Measurements from ENCODE around the gene LCN15. TPM values are rescaled to one million over a fixed set of nuclear protein-coding genes. Genes with fewer than 3 reads are reported as not detected.

Gene LCN15
- total and polyA plus RNA-seq, 10 of the 15 experiments (the other 5 are each of a cell fraction or from before 2014, with no cell fraction given) = 0.37 to 0.50 TPM; not detected in 8

DNA sequence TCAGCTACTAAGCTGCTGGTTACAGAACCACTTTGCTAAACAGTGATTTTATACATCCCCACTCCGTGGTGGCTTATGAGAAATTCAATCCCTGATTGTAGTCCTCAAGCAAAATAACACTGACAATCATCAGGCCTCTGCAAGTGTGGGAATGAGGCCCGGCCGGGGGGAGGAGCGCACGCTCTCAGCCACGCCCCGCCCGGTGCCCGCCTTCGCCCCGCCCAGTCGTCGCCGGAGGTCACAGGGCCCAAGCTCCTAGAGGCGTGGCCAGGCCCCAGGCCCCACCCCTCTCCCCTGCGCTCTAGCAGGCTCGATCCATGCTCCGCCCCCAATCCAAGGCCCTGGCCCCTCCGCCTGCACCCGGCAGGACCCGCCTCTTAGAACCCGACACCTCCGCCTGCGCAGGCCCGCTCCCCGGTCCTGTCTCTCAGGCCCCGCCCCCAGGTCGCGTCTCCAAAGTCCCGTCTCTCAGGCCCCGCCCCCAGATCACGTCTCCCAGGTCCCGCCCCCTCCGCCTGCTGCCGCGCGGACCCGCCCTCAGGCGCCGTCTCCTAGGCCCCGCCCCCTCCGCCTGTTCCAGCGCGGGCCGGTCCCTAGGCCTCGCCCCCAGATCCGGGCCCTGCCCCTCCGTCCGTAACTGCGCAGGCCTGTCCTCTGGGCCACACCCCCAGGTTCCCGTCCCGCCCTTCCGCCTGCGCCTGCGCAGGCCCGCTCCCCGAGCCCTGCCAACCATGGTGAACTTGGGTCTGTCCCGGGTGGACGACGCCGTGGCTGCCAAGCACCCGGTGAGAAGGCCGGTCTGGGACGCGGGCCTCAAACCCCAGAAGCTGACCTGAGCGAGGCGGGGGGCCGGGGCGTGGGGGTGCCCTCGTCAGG, 26.6 kb upstream of the LCN15 start, which contains the start of gene TMEM141 (continued):
- TF ChIP-seq IKZF1 (conservative IDR thresholded peaks at IDR 0.05) (peak; percentile 94), NRF1 (conservative IDR thresholded peaks at IDR 0.05; ENCODE audit: low read depth, low read length) (peak; percentile 94), FOXK2 (IDR thresholded peaks at IDR 0.05) (no peak), NFYA (IDR thresholded peaks at IDR 0.05; ENCODE audit: borderline replicate concordance, low read depth, low read length) (no peak), NBN (IDR thresholded peaks at IDR 0.05) (no peak), PKNOX1 (IDR thresholded peaks at IDR 0.05) (peak; percentile 69; the same call in 1 of the 2 replicates), CTCF (IDR thresholded peaks at IDR 0.05 in 2 of 3, conservative IDR thresholded peaks at IDR 0.05 in 1 of 3; ENCODE audit: control insufficient read depth in 2 of 3, extremely low read depth in 1 of 3, insufficient read depth in 1 of 3, low read depth in 3 of 3, low read length in 3 of 3) (no peak), SP1 (IDR thresholded peaks at IDR 0.05; ENCODE audit: low read depth, low read length) (peak; percentile 67), RAD21 (IDR thresholded peaks at IDR 0.05; ENCODE audit: insufficient read depth, low read depth, low read length) (no peak), POU2F2 (IDR thresholded peaks at IDR 0.05; ENCODE audit: borderline replicate concordance, low read depth, low read length) (0 out of 3 replicates have a peak, but pooled peaks have one; percentile 14), IRF4 (IDR thresholded peaks at IDR 0.05; ENCODE audit: low read depth, low read length) (no peak), ATF3 (IDR thresholded peaks at IDR 0.05; ENCODE audit: borderline replicate concordance, extremely low read depth, low read depth, low read length) (0 out of 2 replicates have a peak, but pooled peaks have one; percentile 6), EGR1 (IDR thresholded peaks at IDR 0.05; ENCODE audit: borderline replicate concordance in 1 of 2, low read depth in 2 of 2, low read length in 2 of 2) (peak in 1 of 2 experiments; percentile 58; a peak in 2 of 3 replicates), SMAD1 (IDR thresholded peaks at IDR 0.05; ENCODE audit: low read depth, partially characterized antibody) (no peak), IRF5 (IDR thresholded peaks at IDR 0.05; ENCODE audit: borderline replicate concordance) (no peak), POLR2AphosphoS5 (IDR thresholded peaks at IDR 0.05; ENCODE audit: low read length) (peak; percentile 59; the same call in 1 of the 2 replicates)
- TF ChIP-seq, protein P1, sequence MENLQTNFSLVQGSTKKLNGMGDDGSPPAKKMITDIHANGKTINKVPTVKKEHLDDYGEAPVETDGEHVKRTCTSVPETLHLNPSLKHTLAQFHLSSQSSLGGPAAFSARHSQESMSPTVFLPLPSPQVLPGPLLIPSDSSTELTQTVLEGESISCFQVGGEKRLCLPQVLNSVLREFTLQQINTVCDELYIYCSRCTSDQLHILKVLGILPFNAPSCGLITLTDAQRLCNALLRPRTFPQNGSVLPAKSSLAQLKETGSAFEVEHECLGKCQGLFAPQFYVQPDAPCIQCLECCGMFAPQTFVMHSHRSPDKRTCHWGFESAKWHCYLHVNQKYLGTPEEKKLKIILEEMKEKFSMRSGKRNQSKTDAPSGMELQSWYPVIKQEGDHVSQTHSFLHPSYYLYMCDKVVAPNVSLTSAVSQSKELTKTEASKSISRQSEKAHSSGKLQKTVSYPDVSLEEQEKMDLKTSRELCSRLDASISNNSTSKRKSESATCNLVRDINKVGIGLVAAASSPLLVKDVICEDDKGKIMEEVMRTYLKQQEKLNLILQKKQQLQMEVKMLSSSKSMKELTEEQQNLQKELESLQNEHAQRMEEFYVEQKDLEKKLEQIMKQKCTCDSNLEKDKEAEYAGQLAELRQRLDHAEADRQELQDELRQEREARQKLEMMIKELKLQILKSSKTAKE (IDR thresholded peaks at IDR 0.05; ENCODE audit: low read depth, poor library complexity, severe bottlenecking) = no peak
